Upper lobe of right lung (tissue), 1 donor: ENCODE data around the gene YIPF6. TPM values are rescaled to one million over a fixed set of nuclear protein-coding genes. Genes with fewer than 3 reads are reported as not detected.

Source experiments
- ATAC-seq: fragments of 200-7000 bp; cut with Tn5 transposase; one replicate; pipeline ENCODE4 v1.9.1; 2020; ENCODE audit warnings: mild to moderate bottlenecking, moderate library complexity
- DNase-seq: peaks from one replicate; pipeline ENCODE4 v3.0.0-alpha.2; 2020
- H3K27ac ChIP-seq: fragments of 200-600 bp; one replicate; pipeline ENCODE4 v1.8.0; 2022
- H3K27me3 ChIP-seq: fragments of 200-600 bp; one replicate; pipeline ENCODE4 v1.8.0; 2022; ENCODE audit warnings: mild to moderate bottlenecking
- H3K36me3 ChIP-seq: fragments of 200-600 bp; one replicate; pipeline ENCODE4 v1.8.0; 2022
- H3K4me1 ChIP-seq: fragments of 200-600 bp; one replicate; pipeline ENCODE4 v1.8.0; 2022
- H3K4me3 ChIP-seq: fragments of 200-600 bp; one replicate; pipeline ENCODE4 v1.8.0; 2022; ENCODE audit warnings: mild to moderate bottlenecking
- H3K9me3 ChIP-seq: fragments of 200-600 bp; one replicate; pipeline ENCODE4 v1.8.0; 2022
- intact Hi-C: fragments of 100-400 bp; cut with DNase I; formaldehyde crosslinking; loops from one replicate; pipeline ENCODE4 v1.11.0; 2022
- total RNA-seq: library from RNA; stranded (reverse); fragmentation: NEBNext Ultra II Directional; extraction: Animal tissue kit (Norgen Biotek cat#: 25700); gene quantifications from one replicate; pipeline ENCODE4 v1.2.1, GENCODE V29; 2021
- TF ChIP-seq, protein P1 (sequence below): fragments of 200-600 bp; IDR thresholded peaks from one replicate; pipeline ENCODE4 v1.8.0; 2022; ENCODE audit warnings: antibody characterized with exemption
- donor health status: DM: no; HTN: yes; CAD: no; lungs with severe emphysema.

YIPF6 gene
- total RNA-seq, 1 donor from 2014 or later: 44.5 TPM

DNA sequence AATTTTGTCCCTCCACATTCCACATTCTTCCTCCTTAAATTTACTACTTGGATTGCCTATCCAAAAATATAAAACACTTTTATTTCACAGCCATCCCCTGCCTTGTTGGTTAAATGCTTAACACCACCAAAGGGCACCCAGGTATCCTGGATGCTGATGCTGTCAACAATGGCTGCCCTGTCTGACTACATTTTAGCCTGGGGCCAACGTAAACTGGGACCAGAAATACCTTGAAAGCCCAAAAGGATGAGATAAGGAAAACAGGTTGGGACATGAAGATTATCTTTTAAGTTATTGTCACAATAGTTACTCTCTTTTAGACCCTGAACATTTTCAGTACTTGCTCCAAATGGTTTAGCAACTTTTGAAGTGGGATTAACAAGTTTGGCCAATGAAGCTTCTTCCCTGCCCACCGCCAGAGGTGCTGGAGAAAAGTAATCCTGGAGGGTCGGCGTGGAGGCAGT, 775 bp upstream of the YIPF6 start:
- TF ChIP-seq, protein P1, sequence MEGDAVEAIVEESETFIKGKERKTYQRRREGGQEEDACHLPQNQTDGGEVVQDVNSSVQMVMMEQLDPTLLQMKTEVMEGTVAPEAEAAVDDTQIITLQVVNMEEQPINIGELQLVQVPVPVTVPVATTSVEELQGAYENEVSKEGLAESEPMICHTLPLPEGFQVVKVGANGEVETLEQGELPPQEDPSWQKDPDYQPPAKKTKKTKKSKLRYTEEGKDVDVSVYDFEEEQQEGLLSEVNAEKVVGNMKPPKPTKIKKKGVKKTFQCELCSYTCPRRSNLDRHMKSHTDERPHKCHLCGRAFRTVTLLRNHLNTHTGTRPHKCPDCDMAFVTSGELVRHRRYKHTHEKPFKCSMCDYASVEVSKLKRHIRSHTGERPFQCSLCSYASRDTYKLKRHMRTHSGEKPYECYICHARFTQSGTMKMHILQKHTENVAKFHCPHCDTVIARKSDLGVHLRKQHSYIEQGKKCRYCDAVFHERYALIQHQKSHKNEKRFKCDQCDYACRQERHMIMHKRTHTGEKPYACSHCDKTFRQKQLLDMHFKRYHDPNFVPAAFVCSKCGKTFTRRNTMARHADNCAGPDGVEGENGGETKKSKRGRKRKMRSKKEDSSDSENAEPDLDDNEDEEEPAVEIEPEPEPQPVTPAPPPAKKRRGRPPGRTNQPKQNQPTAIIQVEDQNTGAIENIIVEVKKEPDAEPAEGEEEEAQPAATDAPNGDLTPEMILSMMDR: peak; percentile 7
- intact Hi-C loops: no loop called here
- Histone ChIP-seq H3K27ac (peak overlapping the region; percentile 94), H3K9me3 (no peaks in the 10 kb centered on the region), H3K36me3 (no peaks in the 10 kb centered on the region), H3K27me3 (no peaks in the 10 kb centered on the region), H3K4me1 (peaks cover 9% of the 10 kb centered on the region), H3K4me3 (peak overlapping the region; percentile 69)
- ATAC-seq: no peak
- no peak for DNase-seq

DNA sequence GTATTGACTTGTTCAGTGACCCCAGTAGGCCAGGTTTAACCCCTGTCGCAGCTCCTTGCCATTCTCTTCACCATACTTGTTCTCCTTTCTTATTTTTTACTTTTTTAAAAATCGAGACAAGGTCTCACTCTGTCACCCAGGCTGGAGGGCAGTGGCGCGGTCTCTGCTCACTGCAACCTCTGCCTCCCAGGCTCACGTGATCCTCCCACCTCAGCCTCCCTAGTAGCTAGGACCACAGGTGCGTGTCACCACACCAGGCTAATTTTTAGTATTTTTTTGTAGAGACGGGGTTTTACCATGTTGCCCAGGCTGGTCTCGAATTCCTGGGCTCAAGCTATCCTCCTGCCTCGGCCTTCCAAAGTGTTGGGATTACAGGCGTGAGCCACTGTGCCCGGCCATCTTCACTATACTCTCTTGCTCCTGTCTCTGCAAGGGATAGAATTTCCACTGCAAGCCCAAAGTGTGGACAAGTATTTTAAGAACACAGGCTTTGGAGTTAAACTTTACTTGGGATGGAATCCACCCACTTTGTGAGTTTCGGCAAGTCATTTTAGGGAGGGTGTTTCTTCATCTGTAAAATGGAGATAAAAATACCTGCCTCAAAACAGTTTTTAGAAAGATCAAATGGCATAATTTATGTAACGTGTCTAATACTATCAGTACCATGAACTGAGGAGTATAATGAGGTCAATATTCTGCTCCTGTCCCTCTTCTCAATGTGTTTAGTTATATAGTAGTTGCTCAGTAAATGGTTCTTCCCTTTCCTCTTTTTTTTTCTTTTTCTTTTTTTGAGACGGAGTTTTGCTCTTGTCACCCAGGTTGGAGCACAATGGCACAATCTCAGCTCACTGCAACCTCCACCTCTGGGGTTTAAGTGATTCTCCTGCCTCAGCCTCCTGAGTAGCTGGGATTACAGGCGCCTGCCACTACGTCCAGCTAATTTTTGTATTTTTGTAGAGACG, 973 bp downstream of the YIPF6 start:
- Histone ChIP-seq H3K27me3 (no peaks in the 10 kb centered on the region), H3K9me3 (no peaks in the 10 kb centered on the region), H3K36me3 (no peaks in the 10 kb centered on the region), H3K4me1 (peaks cover 9% of the 10 kb centered on the region), H3K4me3 (peak overlapping the region; percentile 69), H3K27ac (peak overlapping the region; percentile 94)
- TF ChIP-seq, protein P1: no peak
- no peak for DNase-seq
- intact Hi-C loops: no loop called here
- ATAC-seq: no peak

DNA sequence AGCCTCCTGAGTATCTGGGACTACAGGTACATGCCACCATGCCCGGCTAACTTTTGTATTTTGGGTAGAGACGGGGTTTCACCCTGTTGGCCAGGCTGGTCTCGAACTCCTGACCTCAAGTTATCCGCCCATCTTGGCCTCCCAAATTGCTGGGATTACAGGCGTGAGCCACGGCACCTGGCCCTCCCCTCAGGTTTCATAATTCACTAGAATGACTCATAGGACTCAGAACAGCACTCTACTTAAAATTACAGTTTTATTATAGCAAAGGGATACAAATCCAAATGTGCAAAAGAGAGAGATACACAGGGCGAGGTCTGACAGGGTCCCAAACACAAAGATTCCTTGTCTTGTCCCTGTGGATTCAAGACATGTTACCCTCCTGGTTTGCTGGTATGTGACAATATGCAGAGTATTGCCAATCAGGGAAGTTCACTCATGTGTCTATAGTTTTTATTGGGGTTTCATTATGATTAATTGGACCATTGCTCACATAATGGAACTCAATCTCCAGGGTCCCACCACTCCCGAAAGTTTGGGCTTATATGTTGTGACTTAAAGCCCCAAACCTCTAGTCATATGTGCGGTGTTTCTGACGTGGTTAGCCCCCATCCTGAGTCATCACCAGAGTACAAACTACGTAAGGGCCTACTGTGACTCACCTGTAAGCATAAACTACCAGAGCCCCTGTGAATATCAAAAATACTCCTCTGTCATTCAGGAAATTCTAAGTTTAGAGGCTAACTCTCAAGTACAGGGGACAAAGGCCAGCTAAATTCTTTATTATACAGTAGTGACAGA, 5.2 kb downstream of the YIPF6 start:
- H3K27me3 ChIP-seq: no peaks in the 10 kb centered on the region
- H3K9me3 ChIP-seq: no peaks in the 10 kb centered on the region
- H3K36me3 ChIP-seq: no peaks in the 10 kb centered on the region
- TF ChIP-seq, protein P1: no peak
- no peak overlapping the region for H3K27ac ChIP-seq
- no peak overlapping the region for H3K4me3 ChIP-seq
- intact Hi-C loops: no loop called here
- no peak for ATAC-seq
- H3K4me1 ChIP-seq: peaks cover 9% of the 10 kb centered on the region
- no peak for DNase-seq

DNA sequence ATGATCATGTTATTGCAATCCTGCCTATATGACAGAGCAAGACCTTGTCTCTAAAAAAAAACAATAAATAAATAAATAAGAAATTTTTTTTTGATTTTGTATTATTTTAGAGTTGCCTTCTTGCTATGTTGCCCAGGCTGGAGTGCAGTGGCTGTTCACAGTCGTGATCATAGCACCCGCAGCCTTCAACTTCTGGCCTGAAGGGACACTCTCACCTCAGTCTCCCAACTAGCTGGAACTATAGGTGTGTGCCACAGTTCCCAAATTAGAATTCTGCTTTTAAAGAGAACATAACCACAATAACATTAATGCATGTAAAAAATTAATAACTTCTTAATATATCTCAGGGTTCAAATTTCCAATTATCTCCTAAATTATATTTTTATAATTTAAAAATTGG, 7.8 kb downstream of the YIPF6 start:
- intact Hi-C loops: no loop called here
- peaks cover 10% of the 10 kb centered on the region for H3K36me3 ChIP-seq
- H3K27me3 ChIP-seq: no peaks in the 10 kb centered on the region
- H3K9me3 ChIP-seq: no peaks in the 10 kb centered on the region
- H3K4me1 ChIP-seq: no peaks in the 10 kb centered on the region
- H3K27ac ChIP-seq: no peak overlapping the region
- DNase-seq (no peak), ATAC-seq (no peak)
- TF ChIP-seq, protein P1: no peak
- H3K4me3 ChIP-seq: no peak overlapping the region

DNA sequence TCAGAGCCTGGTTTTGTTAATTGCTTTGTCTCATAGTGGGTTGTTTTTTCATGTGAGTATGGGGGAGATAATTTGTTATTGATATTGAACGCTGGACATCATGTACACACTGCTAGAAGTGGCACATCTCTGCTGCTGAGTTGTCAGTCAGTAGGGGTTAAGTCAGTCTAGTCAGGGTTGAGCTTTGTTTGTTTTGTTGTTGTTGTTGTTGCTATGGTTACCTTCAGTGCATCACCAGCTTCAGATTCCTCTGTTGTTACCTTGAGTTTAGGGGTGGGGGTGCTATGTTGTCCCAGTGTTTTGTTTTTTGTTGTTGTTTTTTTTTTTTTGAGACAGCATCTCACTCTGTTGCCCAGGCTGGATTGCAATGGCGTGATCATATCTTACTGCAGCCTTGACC, 9.9 kb downstream of the YIPF6 start:
- TF ChIP-seq, protein P1: no peak
- intact Hi-C loops: no loop called here
- DNase-seq (no peak), ATAC-seq (no peak)
- H3K27ac ChIP-seq: no peak overlapping the region
- H3K9me3 ChIP-seq: no peaks in the 10 kb centered on the region
- H3K4me1 ChIP-seq: no peaks in the 10 kb centered on the region
- no peak overlapping the region for H3K4me3 ChIP-seq
- no peaks in the 10 kb centered on the region for H3K27me3 ChIP-seq
- peaks cover 20% of the 10 kb centered on the region for H3K36me3 ChIP-seq
